ENCODE data around the gene KIRREL3.

- TF ChIP-seq CTCF (IDR thresholded peaks at IDR 0.05) (no peak), POLR2A (IDR thresholded peaks at IDR 0.05) (no peak)
Observed at GRCh38 chr11:126702987-126703386, 297.6 kb downstream of the KIRREL3 start.

Data from testis (tissue), 2 donors.